Stimulated activated naive B cell treated with anti-CD40 and anti-IgM and Interleukin-4, amounts not matched to agents 10 μg/mL and 1 μg/mL and 100 μg/mL, for 72 hours (primary cell): ENCODE results near the gene CTIF.

Source experiments
- ATAC-seq, 2 donors: fragments of 150-1000 bp; cut with Tn5 transposase; replicated peaks; 2 replicates each; pipeline ENCODE4 v1.10.0; 2021; ENCODE audit warnings: moderate library complexity in 1 of 2
- DNase-seq: peaks from one replicate; pipeline ENCODE4 v3.0.0; 2021
- H3K27ac Mint-ChIP-seq: one replicate; pipeline ENCODE4 v1.8.0; 2022; ENCODE audit warnings: mild to moderate bottlenecking, mixed read lengths
- H3K27me3 Mint-ChIP-seq, 2 donors: one replicate each; pipeline ENCODE4 v1.8.0; 2022; ENCODE audit warnings: mixed read lengths in 2 of 2
- H3K36me3 Mint-ChIP-seq, 2 donors: one replicate each; pipeline ENCODE4 v1.8.0; 2022; ENCODE audit warnings: mixed read lengths in 2 of 2, mild to moderate bottlenecking in 1 of 2
- H3K4me1 Mint-ChIP-seq, 2 donors: one replicate each; pipeline ENCODE4 v1.8.0; 2022; ENCODE audit warnings: mixed read lengths in 2 of 2, mild to moderate bottlenecking in 1 of 2
- H3K4me3 Mint-ChIP-seq, 2 donors: one replicate each; pipeline ENCODE4 v1.8.0; 2022; ENCODE audit warnings: mild to moderate bottlenecking in 2 of 2, mixed read lengths in 2 of 2, moderate library complexity in 1 of 2
- H3K9me3 Mint-ChIP-seq, 2 donors: one replicate each; pipeline ENCODE4 v1.8.0; 2022; ENCODE audit warnings: mixed read lengths in 2 of 2, mild to moderate bottlenecking in 1 of 2

CTIF gene

DNA sequence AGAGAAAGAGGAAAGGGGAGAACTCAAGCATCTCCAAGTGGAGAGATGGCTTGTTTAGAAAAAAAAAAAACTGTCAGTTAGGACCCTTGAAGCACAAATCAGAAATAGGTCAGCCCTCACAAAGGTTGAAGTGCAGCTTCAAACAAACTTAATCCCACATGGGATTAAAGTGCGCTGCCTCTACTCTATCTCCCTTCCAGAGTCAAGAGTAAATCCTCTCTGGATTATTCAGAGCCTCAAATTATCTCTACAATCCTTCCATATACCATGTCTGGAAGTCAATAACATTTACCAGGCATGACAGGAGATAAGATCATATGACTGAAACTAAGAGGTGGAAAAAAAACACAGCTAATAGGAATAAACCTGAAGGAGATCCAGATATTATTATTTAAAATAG lies 342.1 kb downstream of the CTIF start:
- Mint-ChIP-seq H3K27ac (no peak overlapping the region), H3K27me3 (peaks cover 0 to 5% of the 10 kb centered on the region in 2 donors), H3K4me1 (peaks cover 2 to 9% of the 10 kb centered on the region in 2 donors), H3K36me3 (no peaks in the 10 kb centered on the region), H3K9me3 (peaks cover 1 to 4% of the 10 kb centered on the region in 2 donors), H3K4me3 (no peak overlapping the region)
- no peak for ATAC-seq
- no peak for DNase-seq

DNA sequence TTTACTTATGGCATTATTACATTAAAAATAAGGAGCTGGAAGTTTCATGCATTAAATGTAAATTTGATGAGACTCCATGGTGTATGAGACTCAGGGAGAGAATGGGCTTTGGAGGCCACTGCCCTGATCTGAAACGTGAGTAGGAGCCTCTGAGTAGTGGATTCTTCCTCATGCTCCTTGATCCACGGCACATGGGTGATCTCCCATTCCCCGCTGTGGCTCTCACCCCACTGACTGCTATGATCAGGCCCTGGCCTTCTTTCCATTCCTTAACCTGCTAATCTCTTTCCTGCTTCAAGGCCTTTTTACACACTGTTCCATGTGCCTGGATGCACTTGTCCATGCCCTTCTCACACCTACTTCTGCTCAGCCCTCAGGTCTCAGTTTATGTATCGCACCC lies 343.5 kb downstream of the CTIF start:
- Mint-ChIP-seq H3K4me1 (peaks cover 4 to 14% of the 10 kb centered on the region in 2 donors), H3K36me3 (no peaks in the 10 kb centered on the region), H3K27me3 (peaks cover 0 to 5% of the 10 kb centered on the region in 2 donors), H3K9me3 (peaks cover 1 to 4% of the 10 kb centered on the region in 2 donors), H3K27ac (no peak overlapping the region), H3K4me3 (no peak overlapping the region)
- ATAC-seq (no peak), DNase-seq (no peak)

DNA sequence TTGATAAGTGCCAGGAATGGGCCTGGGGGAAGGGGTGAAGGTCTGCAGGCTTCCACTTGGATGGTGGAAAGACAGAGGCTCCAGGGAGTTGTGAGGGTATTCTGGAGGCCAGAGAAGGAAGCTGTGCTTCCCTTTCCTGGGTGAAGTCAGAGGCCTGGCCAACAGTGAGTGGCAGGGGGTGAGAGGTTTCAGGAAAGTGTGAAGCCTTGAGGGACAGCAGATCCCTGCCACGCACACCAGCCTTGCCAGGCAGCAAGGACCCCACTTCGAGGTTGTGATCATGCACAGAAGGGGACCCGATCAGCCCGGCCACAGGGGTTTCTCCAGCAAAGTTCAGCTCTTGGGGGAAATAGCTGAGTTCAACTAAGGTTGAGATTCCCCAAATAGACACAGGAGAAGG lies 345.5 kb downstream of the CTIF start:
- Mint-ChIP-seq H3K27ac (peak overlapping the region; percentile 63), H3K36me3 (no peaks in the 10 kb centered on the region), H3K27me3 (no peaks in the 10 kb centered on the region), H3K4me1 (peaks cover 10 to 14% of the 10 kb centered on the region in 2 donors), H3K4me3 (no peak overlapping the region), H3K9me3 (peaks cover 1 to 4% of the 10 kb centered on the region in 2 donors)
- ATAC-seq (no peak), DNase-seq (no peak)

DNA sequence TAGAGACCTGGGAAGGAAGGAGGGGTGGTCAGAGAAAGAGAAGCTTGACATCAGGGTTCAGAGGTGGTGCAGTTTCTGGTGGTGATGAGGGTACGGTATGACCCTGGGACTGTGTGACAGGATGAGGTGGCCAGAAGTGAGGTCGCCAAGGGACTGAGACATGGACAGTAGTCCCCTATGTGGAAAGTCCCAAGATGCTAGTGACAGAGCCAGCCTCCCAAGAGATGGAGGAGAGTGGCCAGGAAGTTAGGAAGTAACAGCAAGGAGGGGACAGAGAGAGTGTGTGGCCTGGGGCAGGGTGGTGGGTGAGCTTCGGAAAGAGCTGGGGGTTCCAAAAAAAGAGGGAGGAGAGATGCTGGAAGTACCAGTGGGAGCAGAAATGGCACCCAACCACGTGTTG lies 345.9 kb downstream of the CTIF start:
- no peaks in the 10 kb centered on the region for H3K27me3 Mint-ChIP-seq
- H3K4me3 Mint-ChIP-seq, result no peak overlapping the region
- H3K27ac Mint-ChIP-seq, result peak overlapping the region; percentile 63
- ATAC-seq (no peak), DNase-seq (no peak)
- peaks cover 1 to 4% of the 10 kb centered on the region in 2 donors for H3K9me3 Mint-ChIP-seq
- H3K36me3 Mint-ChIP-seq, result no peaks in the 10 kb centered on the region
- peaks cover 10 to 14% of the 10 kb centered on the region in 2 donors for H3K4me1 Mint-ChIP-seq

DNA sequence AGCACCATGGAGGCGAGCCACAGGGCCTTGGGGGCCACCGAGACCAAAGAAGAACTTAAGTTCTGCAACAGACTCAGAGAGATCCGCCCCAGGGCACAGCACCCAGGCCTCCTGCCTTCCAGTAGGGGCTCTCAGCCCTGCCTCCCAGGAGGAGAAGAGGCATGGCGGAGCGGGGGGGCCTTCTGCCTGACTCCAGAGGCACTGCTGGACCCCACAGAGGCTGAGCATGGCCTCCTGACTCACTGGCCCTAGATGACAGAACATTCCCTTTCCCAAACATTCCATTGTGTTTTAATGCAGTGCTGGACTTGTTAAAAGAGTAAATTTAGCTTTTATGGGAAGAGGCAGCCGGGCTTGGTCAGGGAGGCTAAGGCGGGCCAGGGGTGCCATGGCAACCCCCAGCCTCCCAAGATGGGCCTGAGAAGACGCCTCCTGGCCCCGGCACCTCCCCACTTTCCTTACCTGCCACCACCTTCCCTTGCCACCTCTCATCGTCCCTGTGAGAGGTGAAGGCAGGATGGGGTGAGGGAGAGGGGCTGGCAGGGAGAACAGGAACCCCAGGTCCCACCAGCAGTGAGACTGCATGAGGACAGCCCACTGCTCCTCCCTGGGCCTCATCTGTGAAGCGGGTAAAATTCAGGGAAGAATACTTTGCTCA lies 346.6 kb downstream of the CTIF start:
- Mint-ChIP-seq H3K9me3 (peaks cover 1 to 4% of the 10 kb centered on the region in 2 donors), H3K36me3 (no peaks in the 10 kb centered on the region), H3K27me3 (no peaks in the 10 kb centered on the region), H3K4me1 (peaks cover 10 to 14% of the 10 kb centered on the region in 2 donors), H3K4me3 (no peak overlapping the region), H3K27ac (no peak overlapping the region)
- ATAC-seq (no peak), DNase-seq (no peak)

DNA sequence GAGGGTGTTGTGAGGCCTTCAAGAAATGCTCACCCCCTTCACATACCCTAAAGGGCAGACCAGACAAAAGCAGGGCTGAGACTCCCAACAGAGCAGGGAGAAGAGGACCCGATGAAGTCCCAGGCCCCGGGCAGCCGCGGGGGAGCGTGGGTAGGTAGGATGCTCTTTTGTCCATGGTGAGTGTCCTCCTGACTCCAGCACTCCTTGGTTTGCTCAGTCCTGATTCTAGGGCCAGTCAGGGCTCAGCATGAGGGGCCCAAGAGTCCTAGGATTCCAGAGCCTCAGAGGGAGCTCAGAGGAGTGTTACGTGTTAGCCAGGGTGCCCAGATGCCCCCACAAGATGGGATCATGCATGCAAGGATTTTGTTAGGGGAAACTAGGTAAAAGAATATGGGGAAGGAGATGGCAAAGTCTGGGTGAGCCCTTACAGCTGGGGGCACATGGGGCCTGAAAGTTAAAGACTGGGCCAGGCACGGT lies 347.1 kb downstream of the CTIF start:
- Mint-ChIP-seq H3K4me3 (no peak overlapping the region), H3K4me1 (peaks cover 10 to 14% of the 10 kb centered on the region in 2 donors), H3K27me3 (no peaks in the 10 kb centered on the region), H3K27ac (no peak overlapping the region), H3K36me3 (no peaks in the 10 kb centered on the region), H3K9me3 (peaks cover 1 to 3% of the 10 kb centered on the region in 2 donors)
- DNase-seq (no peak), ATAC-seq (no peak)

DNA sequence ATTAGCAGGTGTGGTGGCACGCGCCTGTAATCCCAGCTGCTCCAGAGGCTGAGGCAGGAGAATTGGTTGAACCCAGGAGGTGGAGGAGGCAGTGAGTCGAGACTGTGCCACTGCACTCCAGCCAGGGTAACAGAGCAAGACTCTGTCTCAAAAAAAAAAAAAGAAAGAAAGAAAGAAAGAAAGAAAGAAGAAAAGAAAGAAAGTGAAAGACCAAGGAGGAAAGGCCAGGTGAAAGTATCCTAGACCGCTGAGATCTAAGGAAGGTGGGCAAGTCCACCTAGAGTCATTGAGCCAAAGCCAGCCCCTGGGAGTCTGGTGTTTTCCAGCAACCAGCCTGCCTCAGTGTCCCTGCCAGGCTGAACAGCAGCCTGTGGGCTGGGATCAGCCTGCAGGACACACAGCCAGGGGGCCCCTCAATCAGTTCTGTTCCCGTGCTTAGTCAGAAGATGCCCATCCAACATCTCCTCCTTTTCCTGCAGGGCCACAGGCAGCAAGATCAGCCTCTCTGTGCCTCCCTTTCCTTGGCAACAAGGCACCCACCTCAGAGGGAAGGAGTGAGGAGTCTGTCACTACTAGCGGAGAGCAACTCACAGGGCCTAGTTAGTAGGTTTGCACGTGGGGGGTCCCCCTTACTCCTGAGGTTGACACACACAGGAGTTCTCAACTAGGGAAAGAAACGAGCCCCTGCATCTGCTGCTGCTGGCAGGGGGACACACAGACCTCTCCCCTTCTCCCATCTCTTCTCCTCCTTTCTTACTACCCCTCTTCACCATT lies 347.9 kb downstream of the CTIF start:
- H3K27ac Mint-ChIP-seq, result no peak overlapping the region
- ATAC-seq (no peak), DNase-seq (no peak)
- no peaks in the 10 kb centered on the region for H3K9me3 Mint-ChIP-seq
- H3K27me3 Mint-ChIP-seq, result no peaks in the 10 kb centered on the region
- H3K36me3 Mint-ChIP-seq, result no peaks in the 10 kb centered on the region
- peaks cover 10 to 14% of the 10 kb centered on the region in 2 donors for H3K4me1 Mint-ChIP-seq
- no peak overlapping the region for H3K4me3 Mint-ChIP-seq

DNA sequence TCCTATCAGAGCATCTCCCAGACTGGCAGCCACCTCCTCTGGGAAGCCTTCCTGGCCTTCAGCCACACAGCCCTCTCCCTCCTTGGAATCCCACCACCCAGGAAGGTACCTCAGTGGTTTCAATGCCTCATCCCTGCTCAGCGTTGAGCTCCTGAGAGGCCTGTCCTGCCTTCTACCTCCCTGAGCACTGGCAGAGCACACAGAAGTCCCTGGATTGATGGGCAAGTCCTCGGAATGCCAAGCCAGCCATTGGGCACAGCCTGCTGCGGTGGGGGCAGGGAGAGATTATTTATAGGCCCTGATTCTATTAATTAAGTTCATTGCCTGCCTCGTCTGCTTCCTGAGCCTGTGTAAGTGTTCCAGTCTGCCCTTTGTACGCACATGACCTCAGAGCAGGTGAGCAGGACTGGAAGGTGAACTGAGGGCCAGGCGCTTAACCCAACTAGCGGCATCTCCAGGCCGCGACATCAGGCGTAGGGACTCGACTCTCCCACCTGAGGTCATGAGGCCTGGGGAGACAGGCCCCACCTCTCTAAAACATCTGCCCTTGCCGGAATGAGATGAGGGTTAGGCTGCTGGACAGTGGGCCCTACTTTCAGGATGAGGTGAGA lies 348.6 kb downstream of the CTIF start:
- Mint-ChIP-seq H3K4me1 (peaks cover 10 to 14% of the 10 kb centered on the region in 2 donors), H3K27me3 (no peaks in the 10 kb centered on the region), H3K4me3 (no peak overlapping the region), H3K27ac (no peak overlapping the region), H3K9me3 (no peaks in the 10 kb centered on the region), H3K36me3 (no peaks in the 10 kb centered on the region)
- no peak for DNase-seq
- ATAC-seq, result no peak

DNA sequence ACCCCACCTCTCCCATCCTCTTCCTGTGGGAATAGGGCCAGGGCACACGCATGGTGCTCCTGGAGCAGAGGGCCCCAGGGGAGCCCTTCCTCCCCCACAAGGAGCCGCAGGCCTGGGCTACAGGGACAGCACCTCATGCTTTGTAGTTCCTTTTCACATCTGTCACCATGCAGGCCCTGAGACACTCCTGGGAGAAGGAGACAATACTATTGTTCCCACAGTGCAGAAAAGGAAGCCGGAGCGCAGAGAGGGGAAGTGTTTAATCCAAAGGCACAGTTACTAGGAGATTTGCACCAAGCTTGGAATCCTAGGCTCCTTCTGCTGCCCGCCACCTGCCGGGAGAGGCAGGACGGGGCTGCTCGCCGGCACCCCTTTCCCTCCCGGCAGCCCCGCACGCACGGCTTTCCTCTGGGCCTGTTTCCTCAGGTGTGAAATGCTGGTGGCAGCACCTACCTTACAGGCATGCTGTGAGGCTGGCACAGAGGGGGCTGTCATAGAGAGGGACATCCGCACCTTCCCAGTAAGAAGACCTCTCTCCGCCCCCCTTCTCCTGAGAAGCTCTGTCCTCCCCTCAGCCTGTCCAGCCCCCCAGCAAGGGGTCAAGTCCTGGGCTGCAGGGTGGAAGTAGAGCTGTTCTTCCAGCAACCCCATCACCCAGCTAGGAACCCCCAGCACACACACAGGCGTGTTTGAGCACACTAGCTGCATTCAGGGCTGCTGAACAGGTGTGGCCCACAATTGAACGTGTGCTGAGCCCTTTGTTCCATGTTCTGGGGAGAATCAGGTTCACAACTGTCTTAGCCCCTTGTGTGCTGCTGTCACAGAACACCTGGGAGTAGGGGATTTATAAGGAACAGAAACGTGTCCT lies 349.3 kb downstream of the CTIF start:
- Mint-ChIP-seq H3K27ac (no peak overlapping the region), H3K4me3 (no peak overlapping the region), H3K4me1 (peaks cover 10 to 12% of the 10 kb centered on the region in 2 donors), H3K36me3 (no peaks in the 10 kb centered on the region), H3K27me3 (no peaks in the 10 kb centered on the region), H3K9me3 (no peaks in the 10 kb centered on the region)
- ATAC-seq (no peak), DNase-seq (no peak)

DNA sequence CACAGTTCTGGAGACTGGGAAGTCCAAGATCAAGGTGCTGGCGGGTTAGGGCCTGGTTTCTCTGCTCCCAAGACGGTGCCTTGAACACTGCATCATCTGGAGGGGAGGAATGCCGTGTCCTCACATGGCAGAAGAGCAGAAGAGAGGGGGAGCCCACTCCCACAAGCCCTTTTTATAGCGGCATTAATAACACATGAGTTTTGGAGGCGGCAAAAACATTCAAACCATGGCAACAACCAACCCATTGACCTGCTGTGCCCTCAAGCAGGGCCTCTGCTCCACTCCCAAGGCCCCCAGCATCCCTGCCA lies 349.9 kb downstream of the CTIF start:
- no peaks in the 10 kb centered on the region for H3K27me3 Mint-ChIP-seq
- H3K36me3 Mint-ChIP-seq, result no peaks in the 10 kb centered on the region
- no peak for ATAC-seq
- no peak overlapping the region for H3K4me3 Mint-ChIP-seq
- DNase-seq, result no peak
- H3K9me3 Mint-ChIP-seq, result no peaks in the 10 kb centered on the region
- H3K27ac Mint-ChIP-seq, result no peak overlapping the region
- peaks cover 10 to 12% of the 10 kb centered on the region in 2 donors for H3K4me1 Mint-ChIP-seq

DNA sequence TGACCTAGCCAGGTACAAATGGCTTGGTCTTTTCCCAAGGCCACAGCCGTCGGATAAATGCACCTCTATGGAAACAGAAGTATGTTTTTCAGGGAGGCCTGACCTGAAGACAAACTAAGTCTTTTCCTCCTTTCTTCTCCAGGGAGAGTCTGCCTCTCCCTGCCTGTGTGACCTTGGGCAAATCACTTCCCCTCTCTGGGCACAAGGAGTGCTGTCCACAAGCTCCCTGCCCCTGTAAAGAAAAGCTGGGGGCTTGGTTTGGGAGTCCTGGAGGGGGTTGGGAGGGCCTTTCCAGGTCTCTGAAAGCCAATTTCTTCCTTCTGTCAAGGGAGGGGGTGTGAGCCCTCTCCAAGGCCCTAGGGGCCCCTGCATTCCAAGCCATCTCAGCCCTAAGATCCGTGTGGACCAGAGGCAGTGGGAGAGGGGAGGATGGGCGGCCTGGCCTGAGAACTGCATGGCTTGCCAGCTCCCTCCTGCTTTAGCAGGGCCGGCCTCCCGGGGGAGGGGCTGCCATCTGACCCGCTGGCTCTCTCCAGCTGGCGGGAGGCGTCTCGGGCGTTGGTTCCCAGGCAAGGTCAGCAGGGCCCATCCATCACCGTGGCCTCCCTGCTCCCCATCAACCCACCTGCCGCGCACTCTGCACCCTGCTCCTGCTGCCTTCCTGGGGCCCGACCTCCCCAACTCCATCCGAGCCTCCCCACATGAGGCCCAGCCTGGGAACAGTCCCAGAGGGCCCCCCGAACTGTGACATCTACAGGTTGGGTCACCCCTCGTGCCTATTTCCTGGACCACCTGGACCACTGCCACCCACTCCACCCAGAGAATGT lies 350.5 kb downstream of the CTIF start:
- Mint-ChIP-seq H3K4me3 (no peak overlapping the region), H3K36me3 (no peaks in the 10 kb centered on the region), H3K27ac (peak overlapping the region; percentile 73), H3K9me3 (no peaks in the 10 kb centered on the region), H3K4me1 (peaks cover 10 to 12% of the 10 kb centered on the region in 2 donors), H3K27me3 (no peaks in the 10 kb centered on the region)
- DNase-seq (no peak), ATAC-seq (no peak)

DNA sequence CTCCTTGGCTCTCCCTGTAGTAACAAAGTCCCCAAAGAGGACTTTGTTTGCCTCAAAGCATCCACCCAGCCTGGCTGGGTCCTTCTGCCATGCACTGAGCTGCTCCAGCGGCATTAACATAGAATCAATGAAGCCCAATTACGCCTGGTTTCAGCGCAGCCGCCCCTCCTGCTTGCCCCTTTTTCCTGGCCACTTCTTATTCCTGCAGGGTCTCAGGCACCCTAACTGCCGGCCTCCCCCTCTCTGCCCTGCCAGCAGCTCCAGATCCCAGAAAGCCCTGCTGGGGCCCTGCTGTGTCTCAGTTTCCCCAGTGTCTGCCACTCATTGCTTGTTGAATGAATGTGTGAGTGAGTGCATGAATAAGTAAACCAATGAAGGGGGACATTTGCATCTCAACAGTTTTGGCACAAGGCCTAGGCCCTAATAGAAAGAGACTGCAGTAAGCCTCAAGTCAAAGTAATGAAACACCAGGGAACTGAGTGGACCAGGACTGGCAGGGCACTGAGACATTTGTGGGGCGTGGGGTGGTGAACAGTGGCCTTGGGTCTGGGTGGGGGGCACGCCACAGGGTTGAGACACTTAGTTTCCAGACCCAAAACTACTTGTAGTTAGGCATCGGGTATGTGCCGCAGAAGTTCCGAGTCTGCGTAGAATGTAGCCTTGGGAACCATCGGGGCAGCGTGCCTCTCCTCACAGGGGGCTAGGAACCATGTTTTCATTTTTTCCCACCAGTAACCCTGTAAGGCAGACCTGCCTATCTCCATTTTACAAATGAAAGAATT lies 351.3 kb downstream of the CTIF start:
- ATAC-seq (no peak), DNase-seq (no peak)
- H3K27me3 Mint-ChIP-seq, result no peaks in the 10 kb centered on the region
- peaks cover 9 to 10% of the 10 kb centered on the region in 2 donors for H3K4me1 Mint-ChIP-seq
- H3K4me3 Mint-ChIP-seq, result no peak overlapping the region
- no peaks in the 10 kb centered on the region for H3K9me3 Mint-ChIP-seq
- peak overlapping the region; percentile 73 for H3K27ac Mint-ChIP-seq
- no peaks in the 10 kb centered on the region for H3K36me3 Mint-ChIP-seq

DNA sequence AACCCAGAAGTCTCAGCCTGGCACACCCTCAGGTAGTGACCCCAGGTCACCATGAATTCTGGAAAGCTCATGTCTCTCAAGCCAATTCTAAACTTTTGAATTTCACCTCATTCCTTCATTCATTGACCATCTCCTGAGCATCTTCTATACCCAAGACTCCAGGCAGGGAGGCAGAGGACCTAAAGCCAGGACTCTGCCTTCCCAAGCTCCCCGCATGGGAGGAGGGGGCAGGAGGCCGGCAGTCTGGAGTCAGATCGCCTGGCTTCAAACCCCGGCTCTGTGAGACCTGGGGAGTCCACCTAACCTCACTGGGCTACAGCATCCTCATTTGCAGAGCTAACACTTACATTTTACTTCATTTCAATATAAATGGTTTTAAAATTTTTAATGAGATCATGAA lies 352.9 kb downstream of the CTIF start:
- no peaks in the 10 kb centered on the region for H3K27me3 Mint-ChIP-seq
- no peak for DNase-seq
- H3K9me3 Mint-ChIP-seq, result no peaks in the 10 kb centered on the region
- H3K4me1 Mint-ChIP-seq, result peaks cover 14 to 20% of the 10 kb centered on the region in 2 donors
- peaks cover 0 to 1% of the 10 kb centered on the region in 2 donors for H3K36me3 Mint-ChIP-seq
- ATAC-seq, result no peak
- no peak overlapping the region for H3K4me3 Mint-ChIP-seq
- H3K27ac Mint-ChIP-seq, result no peak overlapping the region
